HG03280 (cell line): ENCODE data around the gene LONRF3.
"Not testable (repeated sequence)": the region's sequence is repeated elsewhere in the genome, so short reads cannot be mapped to it uniquely, and the experiment has no call there.

Experiments used
- ATAC-seq: cut with Tn5 transposase; IDR thresholded peaks from one replicate; pipeline ENCODE4 v1.9.1; 2021; ENCODE audit warnings: mild to moderate bottlenecking, moderate library complexity; ENCODE audit not compliant: unreplicated experiment

LONRF3 gene

DNA sequence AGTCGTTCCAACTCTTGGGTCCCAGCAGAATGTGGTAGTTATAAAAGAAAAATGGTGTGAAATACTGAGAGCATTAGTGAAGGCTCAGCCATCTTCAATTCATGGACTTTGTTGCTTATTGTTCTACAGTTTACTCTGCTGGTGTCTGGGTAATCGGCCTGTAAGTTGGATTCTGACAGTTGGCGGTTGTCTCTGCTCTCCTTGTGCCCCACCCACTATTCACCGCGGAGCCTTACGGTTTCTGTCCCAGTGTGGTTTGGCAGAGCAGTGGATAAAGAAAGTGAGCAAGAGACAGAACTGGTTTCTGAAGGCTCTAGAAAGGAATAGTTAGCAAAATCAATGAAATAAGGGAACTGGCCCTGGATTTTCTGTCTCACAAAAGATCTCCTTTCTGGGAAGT, 9.1 kb downstream of the LONRF3 start:
- no peak for ATAC-seq

DNA sequence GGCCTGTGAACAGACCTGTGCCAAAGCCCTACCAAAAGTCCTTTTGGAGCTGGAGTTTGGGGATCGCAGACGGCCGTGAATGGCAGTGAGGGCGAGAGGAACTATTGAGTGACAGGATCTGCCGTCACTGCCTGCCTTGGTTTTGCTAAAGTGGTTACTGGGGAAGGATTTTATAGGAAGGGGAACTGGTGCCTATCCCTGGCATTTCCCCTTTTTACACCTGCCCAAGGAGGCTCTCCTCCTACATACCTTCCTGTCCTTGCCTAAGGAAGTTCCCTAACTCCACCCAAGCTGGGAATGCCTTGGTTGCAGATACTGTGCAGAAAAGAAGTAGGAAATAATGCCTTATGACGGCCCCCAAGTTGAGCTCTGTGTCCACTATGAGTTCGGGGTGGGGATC, 14.5 kb downstream of the LONRF3 start:
- ATAC-seq: no peak

DNA sequence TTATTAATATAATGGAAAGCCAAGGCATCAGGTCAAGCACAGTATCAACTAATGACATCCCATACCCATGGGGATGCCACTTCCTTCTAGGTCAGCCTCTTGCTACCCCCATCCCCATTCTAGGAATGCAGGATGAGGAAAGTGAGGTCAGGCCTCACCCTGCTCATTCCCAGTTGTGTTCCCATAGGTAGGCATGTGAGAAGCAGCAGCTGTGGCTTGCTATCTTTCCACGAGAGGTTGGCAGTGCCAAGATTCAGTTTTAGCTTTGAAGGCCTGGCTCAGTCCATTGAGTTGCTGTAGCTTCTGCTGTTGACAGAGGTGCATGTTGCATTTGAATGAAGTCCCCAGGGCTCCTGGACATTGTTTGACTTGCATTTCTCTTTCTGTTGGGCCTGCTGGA, 15.5 kb downstream of the LONRF3 start:
- ATAC-seq: no peak

DNA sequence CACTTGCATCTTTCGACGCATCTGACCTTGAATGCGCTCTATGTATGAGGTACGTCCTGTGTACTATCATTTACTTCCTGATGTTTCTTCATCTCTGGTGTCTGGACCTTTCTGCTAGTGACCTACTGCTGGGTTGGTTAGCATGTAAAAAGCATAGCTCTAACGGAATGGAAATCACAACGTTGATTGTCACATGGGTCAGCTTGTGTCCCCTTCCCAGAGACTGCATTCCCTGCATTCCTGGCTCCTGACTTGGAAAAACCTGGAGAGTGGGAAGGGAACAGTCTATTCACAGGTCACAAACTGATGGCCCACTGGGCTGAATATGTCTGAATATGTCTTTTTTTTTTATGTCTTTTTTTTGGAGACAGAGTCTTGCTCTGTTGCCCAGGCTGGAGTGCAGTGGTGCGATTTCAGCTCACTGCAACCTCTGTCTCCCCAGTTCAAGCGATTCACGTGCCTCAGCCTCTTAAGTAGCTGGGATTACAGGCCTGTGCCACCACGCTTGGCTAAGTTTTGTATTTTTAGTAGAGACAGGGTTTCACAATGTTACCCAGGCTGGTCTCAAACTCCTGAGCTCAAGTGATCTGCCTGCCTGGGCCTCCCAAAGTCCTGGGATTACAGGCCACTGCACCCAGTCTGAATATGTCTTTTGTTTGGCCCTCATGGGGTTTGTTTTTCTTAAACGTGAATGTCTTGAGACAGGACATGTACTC, 16.3 kb downstream of the LONRF3 start:
- no peak for ATAC-seq

DNA sequence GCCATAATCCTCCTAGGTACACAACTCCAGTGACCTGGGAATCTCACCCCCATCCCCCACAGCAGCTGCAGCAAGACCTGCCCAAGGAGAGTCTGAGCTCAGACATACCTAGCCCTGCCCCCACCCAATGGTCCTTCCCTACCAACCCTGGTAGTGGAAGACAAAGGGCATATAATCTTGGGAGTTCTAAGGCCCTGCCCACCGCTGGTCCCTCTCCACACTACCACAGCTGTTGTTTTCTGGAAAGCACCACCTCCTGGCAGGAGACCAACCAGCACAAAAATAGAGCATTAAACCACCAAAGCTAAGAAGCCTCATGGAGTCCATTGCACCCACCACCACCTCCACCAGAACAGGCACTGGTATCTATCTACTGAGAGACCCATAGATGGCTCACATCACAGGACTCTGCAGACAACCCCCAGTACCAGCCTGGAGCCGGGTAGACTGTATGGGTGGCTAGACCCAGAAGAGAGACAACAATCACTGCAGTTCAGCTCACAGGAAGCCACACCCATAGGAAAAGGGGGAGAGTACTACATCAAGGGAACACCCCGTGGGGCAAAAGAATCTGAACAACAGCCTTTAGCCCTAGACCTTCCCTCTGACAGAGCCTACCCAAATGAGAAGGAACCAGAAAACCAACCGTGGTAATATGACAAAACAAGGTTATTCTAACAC, 18.2 kb downstream of the LONRF3 start:
- ATAC-seq: not testable (repeated sequence)

DNA sequence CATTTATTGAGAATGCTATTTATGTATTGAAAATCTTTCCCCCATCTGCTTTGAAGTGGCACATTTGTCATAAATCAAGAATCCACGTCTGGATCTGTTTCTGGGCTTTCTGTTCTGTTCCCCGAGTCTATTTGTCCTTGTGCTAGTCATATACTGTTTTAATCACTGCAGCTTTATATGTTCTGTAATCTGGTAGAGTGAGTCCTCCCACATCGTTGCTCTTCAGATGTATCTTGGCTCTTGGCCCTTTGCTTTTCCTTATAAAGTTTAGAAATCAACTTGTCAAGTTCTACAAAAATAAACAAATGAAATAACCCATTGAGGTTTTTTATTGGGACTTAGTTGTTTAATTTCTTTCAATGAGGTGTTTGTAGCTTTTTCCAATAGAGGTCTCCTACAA, 29.0 kb downstream of the LONRF3 start:
- no peak for ATAC-seq

DNA sequence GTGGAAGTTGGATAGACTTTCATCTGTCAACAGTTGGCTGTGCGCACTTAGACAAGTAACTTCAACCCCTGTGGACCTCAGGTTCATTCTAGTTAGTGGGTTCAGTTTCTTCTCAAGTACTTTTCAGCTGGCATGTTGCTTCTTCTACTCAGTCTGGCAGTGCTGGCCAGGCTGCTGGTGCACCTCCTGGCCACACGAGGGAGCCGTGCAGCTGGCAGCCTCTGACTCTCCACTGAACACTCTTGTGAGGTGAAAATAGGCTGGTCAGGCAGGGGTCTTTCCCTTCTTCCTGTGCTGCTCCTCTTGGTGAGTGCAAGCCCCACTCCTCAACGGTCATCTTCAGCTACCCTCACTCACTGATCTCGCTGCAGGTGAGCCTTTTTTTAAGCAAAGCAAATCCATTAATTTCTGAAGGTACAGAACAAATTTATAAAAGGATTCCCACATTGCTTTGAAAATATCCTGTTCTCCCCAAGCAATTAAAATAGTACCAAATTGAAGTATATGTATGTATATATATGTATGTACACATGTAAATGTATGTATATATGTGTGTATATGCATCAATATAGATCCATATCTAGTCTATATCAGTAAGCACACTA, 30.6 kb downstream of the LONRF3 start:
- ATAC-seq: peak; percentile 81

DNA sequence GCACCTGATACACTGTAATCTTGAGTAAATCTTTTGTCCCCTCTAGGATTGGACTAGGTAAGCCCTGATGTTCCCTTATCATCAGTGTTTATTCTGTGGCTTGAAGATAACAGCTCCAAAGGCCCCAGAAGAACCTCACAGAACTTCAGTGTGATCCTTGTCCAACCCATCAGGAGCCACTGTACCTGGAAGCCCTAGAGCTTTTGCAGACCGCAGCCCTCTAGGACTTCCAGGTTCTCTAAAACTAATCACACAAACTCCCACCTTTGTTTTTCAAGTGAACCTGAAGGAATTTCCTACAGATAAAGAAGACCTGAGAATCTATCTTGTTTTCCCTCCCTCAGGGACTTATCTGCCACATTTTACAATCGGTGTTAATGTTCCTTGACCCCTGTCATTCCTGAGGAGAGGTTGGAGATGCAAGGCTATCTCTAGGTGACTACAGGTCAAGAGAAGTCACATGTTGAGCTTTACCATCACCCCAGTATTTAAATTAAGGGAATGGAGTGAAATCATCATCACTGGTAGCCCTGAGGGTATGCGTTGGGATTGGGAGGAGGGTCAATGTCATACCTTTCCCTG, 32.9 kb downstream of the LONRF3 start:
- no peak for ATAC-seq

DNA sequence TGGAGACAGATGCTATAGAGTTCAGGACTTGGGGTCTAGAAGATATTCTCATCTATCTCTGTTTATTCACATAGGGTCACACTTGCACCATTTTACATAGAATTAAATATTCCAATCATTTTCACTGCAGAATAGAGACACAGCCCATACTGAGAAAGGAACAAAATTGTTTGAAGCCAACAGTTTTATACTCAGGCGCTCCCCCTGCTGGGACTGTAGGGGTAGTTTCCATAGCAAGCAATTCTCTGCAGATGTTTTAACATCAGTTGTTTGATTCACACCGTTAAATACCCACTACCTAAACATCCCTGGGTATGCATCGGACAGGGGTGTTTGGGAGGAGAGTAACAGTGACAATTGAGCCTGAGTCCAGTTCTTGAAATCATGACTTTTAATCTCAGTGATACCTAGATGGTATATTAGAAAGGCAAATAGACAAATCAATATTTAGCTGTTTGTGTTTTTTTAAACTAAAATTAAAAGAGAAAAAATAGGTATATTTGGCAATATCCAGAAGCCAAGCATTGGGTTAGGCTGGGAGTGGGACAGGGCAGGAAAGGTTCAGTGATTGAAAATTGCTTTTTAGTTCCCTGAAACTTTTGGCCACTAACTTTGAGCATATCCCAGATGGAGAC, 33.8 kb downstream of the LONRF3 start:
- ATAC-seq: no peak

DNA sequence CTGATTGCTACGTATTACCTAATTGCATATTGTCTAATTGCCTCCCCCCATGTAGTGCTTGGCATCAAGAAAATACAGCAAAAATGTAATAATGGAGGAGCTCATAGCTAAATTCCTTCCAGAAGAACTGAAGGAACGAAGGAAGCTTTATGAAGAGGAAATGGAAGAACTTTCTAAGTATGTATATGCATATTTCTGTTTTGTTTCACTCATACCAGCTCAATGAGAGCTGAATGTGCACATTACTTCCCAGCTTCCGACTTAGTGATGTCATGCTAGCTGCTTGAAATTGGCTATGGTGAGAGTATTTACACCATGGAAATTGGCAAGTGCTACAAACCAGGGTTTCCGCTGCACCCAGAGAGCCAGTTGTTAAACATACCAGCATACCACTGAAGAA, 34.7 kb downstream of the LONRF3 start:
- ATAC-seq: no peak

DNA sequence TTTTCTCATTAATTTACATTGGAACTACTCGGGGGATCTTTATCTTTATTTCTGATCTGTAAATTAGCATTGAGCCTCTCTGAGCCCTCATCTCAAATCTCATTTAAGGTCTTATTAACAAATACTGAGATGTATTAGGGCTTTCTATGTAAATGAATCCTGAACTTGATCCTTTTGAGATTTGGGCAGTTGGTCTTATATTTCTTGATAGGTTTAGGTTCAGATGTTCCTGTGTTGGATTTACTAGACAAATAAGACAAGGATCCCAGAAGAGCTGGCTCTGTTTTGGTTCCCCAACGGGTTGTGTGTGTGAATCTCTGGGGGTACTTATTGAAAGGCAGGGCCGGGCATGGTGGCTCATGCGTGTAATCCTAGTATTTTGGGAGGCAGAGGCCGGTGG, 36.1 kb downstream of the LONRF3 start:
- ATAC-seq: no peak

DNA sequence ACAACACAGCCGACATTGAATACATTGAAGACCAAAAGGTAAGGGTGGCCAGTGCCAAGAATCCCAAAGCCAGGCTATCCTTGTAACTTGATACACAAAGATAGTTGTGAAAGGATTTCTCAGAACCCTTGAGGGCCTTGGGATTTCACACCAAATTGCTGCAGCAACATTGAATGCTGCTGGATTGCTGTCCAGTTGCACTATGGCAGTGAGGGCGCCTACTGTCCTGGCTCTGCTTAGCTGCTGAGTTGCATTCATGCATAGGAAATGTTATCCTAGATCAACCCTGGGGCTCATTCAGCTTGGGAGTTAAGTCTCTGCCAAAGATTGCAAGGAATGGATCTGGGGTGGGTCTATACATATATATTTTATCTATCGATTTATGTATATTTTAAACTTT, 38.7 kb downstream of the LONRF3 start:
- ATAC-seq: no peak

DNA sequence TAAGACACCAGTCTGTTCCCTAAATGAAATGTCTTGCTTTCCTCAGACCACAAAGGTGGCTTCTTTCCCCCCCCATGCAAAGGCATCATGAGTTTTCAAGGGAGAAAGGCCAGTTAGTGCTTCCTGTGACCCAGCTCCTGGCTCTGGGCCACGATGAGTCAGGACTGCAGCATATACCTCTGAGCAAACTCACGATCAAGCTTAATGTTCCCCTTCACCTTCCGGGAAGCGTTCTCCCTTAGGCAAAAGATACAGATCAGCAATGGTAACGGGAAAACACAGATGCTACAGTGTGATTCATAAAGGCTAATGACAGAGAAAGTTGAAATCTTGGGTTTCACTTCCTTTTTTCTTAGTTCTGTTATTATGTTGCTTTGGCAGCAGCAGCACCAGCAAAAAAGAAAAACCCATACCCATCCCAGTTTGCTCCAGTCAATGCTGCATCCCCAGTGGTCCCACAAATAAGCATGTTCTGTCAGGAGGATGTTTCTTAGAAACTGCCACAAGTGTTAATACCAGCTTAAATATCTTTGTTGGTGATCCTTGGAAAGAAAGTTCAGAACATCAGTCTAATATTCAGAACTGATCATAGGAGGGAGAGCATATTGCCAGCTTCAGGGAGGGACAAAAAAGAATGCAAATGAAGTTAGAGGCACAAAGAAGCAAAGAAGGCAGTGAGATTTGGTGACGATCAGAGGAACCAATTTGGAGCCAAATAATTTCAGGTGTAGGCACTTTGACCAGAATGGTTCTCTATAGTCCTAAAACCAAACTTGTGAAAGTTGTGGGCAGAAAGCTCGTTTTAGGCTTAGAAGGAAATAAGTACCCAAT, 41.2 kb downstream of the LONRF3 start:
- ATAC-seq: peak; percentile 87

DNA sequence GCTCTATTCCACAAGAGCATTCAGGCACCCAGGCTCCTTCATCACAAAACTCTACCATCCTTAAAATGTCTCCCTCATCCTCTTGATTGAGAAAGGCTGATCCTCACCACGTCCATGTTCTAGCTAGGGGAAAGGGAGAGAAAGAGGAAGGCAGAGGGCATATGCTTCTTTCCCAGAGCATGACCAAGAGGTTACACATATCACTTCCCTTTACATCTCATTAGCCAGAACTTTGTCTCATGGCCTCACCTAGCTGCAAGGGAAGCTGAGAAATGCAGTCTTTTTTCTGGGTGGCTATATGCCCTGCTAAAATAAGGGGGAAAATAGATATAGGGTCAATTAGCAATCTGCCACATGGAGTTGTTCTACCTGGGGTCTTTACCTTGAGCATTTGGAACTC, 42.7 kb downstream of the LONRF3 start:
- ATAC-seq: no peak

DNA sequence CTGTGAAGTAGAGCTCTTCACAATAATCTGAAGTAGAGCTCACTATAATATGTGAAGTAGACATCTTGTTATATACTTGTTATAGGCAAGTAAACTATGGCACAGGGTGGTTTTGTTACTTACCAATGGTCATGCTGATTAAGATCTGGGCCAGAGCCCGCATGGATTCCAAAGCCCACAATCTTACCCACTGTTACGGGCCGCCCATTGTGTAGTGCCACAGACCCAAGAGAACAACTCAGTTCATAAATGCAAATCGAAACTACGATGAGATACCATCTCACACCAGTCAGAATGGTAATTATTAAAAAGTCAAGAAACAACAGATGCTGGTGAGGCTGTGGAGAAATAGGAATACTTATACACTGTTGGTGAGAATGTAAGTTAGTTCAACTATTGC, 51.5 kb downstream of the LONRF3 start:
- ATAC-seq: no peak

DNA sequence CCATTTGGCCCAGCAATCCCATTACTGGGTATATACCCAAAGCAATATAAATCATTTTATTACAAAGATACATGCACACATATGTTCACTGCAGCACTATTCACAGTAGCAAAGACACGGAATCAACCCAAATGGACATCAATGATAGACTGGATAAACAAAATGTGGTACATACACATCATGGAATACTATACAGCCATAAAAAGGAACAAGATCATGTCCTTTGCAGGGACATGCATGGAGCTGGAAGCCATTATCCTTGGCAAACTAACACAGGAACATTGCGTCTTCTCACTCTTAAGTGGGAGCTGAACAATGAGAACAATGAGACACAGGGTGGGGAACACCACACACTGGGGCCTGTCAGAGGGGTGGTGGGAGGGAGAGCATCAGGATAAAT, 51.9 kb downstream of the LONRF3 start:
- ATAC-seq: not testable (repeated sequence)

DNA sequence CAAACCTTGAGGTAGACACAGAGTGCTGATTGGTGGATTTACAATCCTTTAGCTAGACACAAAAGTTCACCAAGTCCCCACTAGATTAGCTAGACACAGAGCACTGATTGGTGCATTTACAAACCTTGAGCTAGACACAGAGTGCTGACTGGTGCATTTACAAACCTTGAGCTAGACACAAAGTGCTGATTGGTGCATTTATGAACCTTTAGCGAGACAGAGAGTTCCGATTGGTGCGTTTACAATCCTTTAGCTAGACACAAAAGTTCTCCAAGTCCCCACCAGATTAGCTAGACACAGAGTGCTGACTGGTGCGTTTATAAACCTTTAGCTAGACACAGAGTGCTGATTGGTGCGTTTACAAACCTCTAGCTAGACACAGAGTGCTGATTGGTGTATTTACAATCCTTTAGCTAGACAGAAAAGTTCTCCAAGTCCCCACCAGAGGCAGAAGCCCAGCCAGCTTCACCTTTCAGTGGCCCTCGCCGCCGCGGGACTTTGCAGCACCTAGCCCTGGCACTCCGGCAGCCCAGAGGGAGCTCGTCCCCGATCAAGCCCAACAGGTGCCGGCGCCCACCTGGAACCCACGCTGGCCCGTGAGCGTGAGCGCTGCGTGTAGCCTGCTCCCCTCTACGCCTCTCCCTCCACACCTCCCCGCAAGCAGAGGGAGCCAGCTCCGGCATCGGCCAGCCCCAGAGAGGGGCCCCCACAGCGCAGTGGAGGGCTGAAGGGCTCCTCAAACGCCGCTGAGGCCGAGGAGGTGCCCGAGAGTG, 53.7 kb downstream of the LONRF3 start:
- not testable (repeated sequence) for ATAC-seq

DNA sequence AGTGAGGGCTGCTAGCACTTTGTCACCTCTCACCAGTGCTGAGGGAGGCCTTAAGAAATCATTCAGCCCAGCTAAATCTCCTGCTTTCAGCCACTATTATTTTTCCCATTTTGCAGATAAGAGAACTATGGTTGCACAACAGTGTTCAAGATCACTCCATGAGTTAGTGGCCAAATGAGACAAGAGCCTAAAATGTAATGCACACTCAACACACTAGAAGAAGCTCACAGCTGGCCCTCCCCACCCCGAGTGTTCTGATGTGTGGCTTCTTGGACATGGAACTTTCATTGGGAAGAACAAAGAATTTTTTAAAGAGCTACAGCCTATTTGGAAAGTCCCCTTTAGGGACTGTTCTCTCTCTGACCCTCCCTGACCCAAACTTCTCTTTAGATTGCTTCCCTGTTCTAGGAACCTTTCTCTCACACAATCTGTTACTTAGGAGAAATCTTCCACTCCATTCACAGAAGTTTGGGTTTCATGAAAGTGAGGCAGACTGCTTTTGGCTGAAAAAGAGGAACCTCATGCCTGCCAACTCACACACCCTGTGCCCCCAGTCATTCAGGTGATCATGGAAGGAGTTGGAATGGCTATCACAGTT, 54.4 kb downstream of the LONRF3 start:
- ATAC-seq: no peak

DNA sequence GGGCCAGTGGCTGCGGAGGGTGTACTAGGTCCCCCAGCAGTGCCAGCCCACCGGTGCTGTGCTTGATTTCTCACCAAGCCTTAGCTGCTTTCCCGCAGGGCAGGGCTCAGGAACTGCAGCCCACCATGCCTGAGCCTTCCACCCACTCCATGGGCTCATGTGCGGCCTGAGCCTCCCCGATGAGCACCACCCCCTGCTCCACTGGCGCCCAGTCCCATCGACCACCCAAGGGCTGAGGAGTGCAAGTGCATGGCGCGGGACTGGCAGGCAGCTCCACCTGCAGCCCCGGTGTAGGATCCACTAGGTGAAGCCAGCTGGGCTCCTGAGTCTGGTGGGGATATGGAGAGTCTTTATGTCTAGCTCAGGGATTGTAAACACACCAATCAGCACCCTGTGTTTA, 55.2 kb downstream of the LONRF3 start:
- not testable (repeated sequence) for ATAC-seq
